GM12878 (cell line): ENCODE measurements around the gene KNTC1. TPM values are rescaled to one million over a fixed set of nuclear protein-coding genes. Genes with fewer than 3 reads are reported as not detected.

Experiments used
- ATAC-seq: fragments of 200-7000 bp; cut with Tn5 transposase; 3 replicates; pipeline ENCODE4 v1.9.1; 2020; ENCODE audit warnings: mild to moderate bottlenecking, moderate library complexity
- BruUV-seq: library from RNA; stranded (reverse); fragments of 400-500 nt; replicated peaks from 2 replicates; lab custom pipeline; 2021; lab: Mats Ljungman, UMichigan
- CTCF ChIA-PET: fragments of 300-600 bp; sonication (Branson Sonifier 250); formaldehyde crosslinking; extraction: SDS; loops from one replicate; lab custom pipeline; 2021; ENCODE audit warnings: inconsistent platforms; lab: Yijun Ruan, JAX
- POLR2A ChIA-PET: fragments of 350-600 bp; formaldehyde crosslinking; extraction: SDS; loops from one replicate; lab custom pipeline; 2021; ENCODE audit warnings: inconsistent platforms; lab: Charles Lee
- RAD21 ChIA-PET: fragments of 300-600 bp; sonication (Branson Sonifier 250); formaldehyde crosslinking; loops from one replicate; lab custom pipeline; 2023; ENCODE audit warnings: antibody characterized with exemption; ENCODE audit not compliant: unreplicated experiment; lab: Charles Lee
- SMC1A ChIA-PET: fragments of 300-600 bp; sonication (Branson Sonifier 250); formaldehyde crosslinking; loops from one replicate; lab custom pipeline; 2023; ENCODE audit not compliant: unreplicated experiment, uncharacterized antibody; lab: Charles Lee
- DNase-seq: peaks from one replicate; pipeline ENCODE4 v3.0.0-alpha.2; 2011; ENCODE audit warnings: low read depth, low spot score
- FAIRE-seq: peaks from 3 replicates; lab custom pipeline; 2011; peaks lifted over from hg19 to GRCh38; lab: Jason Lieb, UNC
- H2AFZ ChIP-seq: 2 replicates; pipeline ENCODE4 v1.6.0; 2011; ENCODE audit warnings: low read depth, low read length, control low read depth; ENCODE audit not compliant: control insufficient read depth
- H3K27ac ChIP-seq: 2 replicates; pipeline ENCODE4 v1.5.1; 2011; ENCODE audit warnings: control low read depth; ENCODE audit not compliant: control insufficient read depth, insufficient read depth
- H3K27me3 ChIP-seq, 2 experiments: replicated peaks in 1 of 2; 2 replicates each; pipeline versions ENCODE4 v1.6.0 to v1.6.1; 2011; ENCODE audit warnings: low read length in 1 of 2; ENCODE audit not compliant: control insufficient read depth in 2 of 2, insufficient read depth in 2 of 2
- H3K36me3 ChIP-seq, 2 experiments: 2 replicates each; pipeline ENCODE4 v1.5.1; 2011; ENCODE audit warnings: low read length in 1 of 2; ENCODE audit not compliant: control insufficient read depth in 2 of 2, insufficient read depth in 2 of 2
- H3K4me1 ChIP-seq: 2 replicates; pipeline ENCODE4 v1.6.1; 2011; ENCODE audit warnings: mild to moderate bottlenecking, low read length, moderate library complexity, mixed read lengths; ENCODE audit not compliant: control insufficient read depth, insufficient read depth
- H3K4me2 ChIP-seq: 2 replicates; pipeline ENCODE4 v1.6.0; 2011; ENCODE audit warnings: control low read depth; ENCODE audit not compliant: control insufficient read depth, insufficient read depth
- H3K4me3 ChIP-seq: fragments of 200-600 bp; sonication (generic); 2 replicates; pipeline ENCODE4 v1.5.1; 2016
- H3K79me2 ChIP-seq: 2 replicates; pipeline ENCODE4 v1.6.0; 2011; ENCODE audit warnings: low read length; ENCODE audit not compliant: control insufficient read depth, insufficient read depth
- H3K9ac ChIP-seq: 2 replicates; pipeline ENCODE4 v1.8.0; 2011; ENCODE audit warnings: low read length, control low read depth, mixed read lengths; ENCODE audit not compliant: control insufficient read depth, insufficient read depth
- H3K9me3 ChIP-seq: replicated peaks from 3 replicates; pipeline ENCODE4 v1.5.1; 2011; ENCODE audit warnings: mild to moderate bottlenecking, low read length; ENCODE audit not compliant: control insufficient read depth, insufficient read depth
- H4K20me1 ChIP-seq: 2 replicates; pipeline ENCODE4 v1.6.0; 2011; ENCODE audit not compliant: control insufficient read depth, insufficient read depth
- ASH2L ChIP-seq: fragments of 300-600, 200-600 bp; sonication (generic); IDR thresholded peaks from 2 replicates; pipeline ENCODE4 v1.6.1; 2017; ENCODE audit warnings: low read depth, mild to moderate bottlenecking, borderline replicate concordance
- ATF3 ChIP-seq: IDR thresholded peaks from 2 replicates; pipeline ENCODE4 v1.6.1; 2011; ENCODE audit warnings: low read depth, mild to moderate bottlenecking, low read length, moderate library complexity, borderline replicate concordance; ENCODE audit errors: extremely low read depth
- CEBPB ChIP-seq, 2 experiments: fragments of 150-350 bp in 1 of 2; IDR thresholded peaks; 2 replicates each; pipeline ENCODE4 v1.6.1; 2012 to 2014; ENCODE audit warnings: low read depth in 2 of 2, low read length in 2 of 2, borderline replicate concordance in 1 of 2, inconsistent platforms in 1 of 2
- CHD2 ChIP-seq: IDR thresholded peaks from 2 replicates; pipeline ENCODE4 v1.6.1; 2011; ENCODE audit warnings: low read depth, low read length, improper control_type of control experiment, borderline replicate concordance
- CREB1 ChIP-seq: IDR thresholded peaks from 2 replicates; pipeline ENCODE4 v1.6.1; 2012; ENCODE audit warnings: low read depth, mild to moderate bottlenecking, inconsistent platforms
- FOXK2 ChIP-seq: fragments of 450-650 bp; IDR thresholded peaks from 2 replicates; pipeline ENCODE4 v1.6.1; 2017; ENCODE audit warnings: mild to moderate bottlenecking, moderate library complexity
- FOXM1 ChIP-seq: IDR thresholded peaks from 2 replicates; pipeline ENCODE4 v1.6.1; 2012; ENCODE audit warnings: low read depth, mild to moderate bottlenecking, inconsistent platforms, low read length, moderate library complexity
- HDAC2 ChIP-seq: fragments of 200-600 bp; sonication (generic); IDR thresholded peaks from 2 replicates; pipeline ENCODE4 v1.6.1; 2017
- HSF1 ChIP-seq: fragments of 150-350 bp; IDR thresholded peaks from 2 replicates; pipeline ENCODE4 v1.6.1; 2014; ENCODE audit warnings: mild to moderate bottlenecking, low read depth, low read length
- IKZF2 ChIP-seq, 2 experiments: fragments of 450-650 bp; IDR thresholded peaks; 2 replicates each; pipeline ENCODE4 v1.6.1; 2017; ENCODE audit warnings: mild to moderate bottlenecking in 2 of 2, moderate library complexity in 2 of 2
- IRF5 ChIP-seq: fragments of 450-650 bp; IDR thresholded peaks from 2 replicates; pipeline ENCODE4 v1.6.1; 2017; ENCODE audit warnings: borderline replicate concordance
- KLF5 ChIP-seq: fragments of 450-650 bp; IDR thresholded peaks from 2 replicates; pipeline ENCODE4 v1.6.1; 2014; ENCODE audit warnings: mild to moderate bottlenecking; ENCODE audit not compliant: partially characterized antibody
- MEF2A ChIP-seq: IDR thresholded peaks from 2 replicates; pipeline ENCODE4 v1.6.1; 2011; ENCODE audit warnings: low read depth, mild to moderate bottlenecking, low read length, moderate library complexity; ENCODE audit not compliant: insufficient read depth
- NBN ChIP-seq: fragments of 450-650 bp; IDR thresholded peaks from 2 replicates; pipeline ENCODE4 v1.6.1; 2016
- PAX8 ChIP-seq: fragments of 450-650 bp; IDR thresholded peaks from 2 replicates; pipeline ENCODE4 v1.6.1; 2017; ENCODE audit warnings: mild to moderate bottlenecking, moderate library complexity
- POLR2A ChIP-seq: IDR thresholded peaks from 2 replicates; pipeline ENCODE4 v1.6.1; 2011; ENCODE audit warnings: low read depth, mild to moderate bottlenecking, low read length
- SMAD5 ChIP-seq: IDR thresholded peaks from 2 replicates; pipeline ENCODE4 v1.6.1; 2016; ENCODE audit warnings: antibody characterized with exemption, low read depth
- SMARCA5 ChIP-seq: fragments of 450-650 bp; IDR thresholded peaks from 2 replicates; pipeline ENCODE4 v1.6.1; 2017; ENCODE audit warnings: mild to moderate bottlenecking
- SREBF2 ChIP-seq: IDR thresholded peaks from 2 replicates; pipeline ENCODE4 v1.6.1; 2012; ENCODE audit warnings: mild to moderate bottlenecking, low read length
- STAT3 ChIP-seq: IDR thresholded peaks from 2 replicates; pipeline ENCODE4 v1.6.1; 2011; ENCODE audit warnings: low read depth, low read length, improper control_type of control experiment
- TBL1XR1 ChIP-seq: IDR thresholded peaks from 2 replicates; pipeline ENCODE4 v1.6.1; 2012; ENCODE audit warnings: low read depth, low read length, improper control_type of control experiment
- ZNF274 ChIP-seq: IDR thresholded peaks from one replicate; pipeline ENCODE4 v1.8.0; 2011; ENCODE audit not compliant: insufficient read length, insufficient read depth
- WGBS: methylation state at CpG from one replicate; pipeline ENCODE4 v1.1.6; 2016; ENCODE audit warnings: low lambda C conversion rate; ENCODE audit not compliant: insufficient replicate concordance, insufficient coverage; ENCODE audit errors: missing lambda C conversion rate; 5-methylcytosine and 5-hydroxymethylcytosine counted together
- in situ Hi-C: fragments of 300-500 bp; cut with MboI; formaldehyde crosslinking; loops from 9 replicates; pipeline ENCODE4 v1.14.3; 2018; ENCODE audit warnings: mixed read lengths
- intact Hi-C: fragments of 100-400 bp; cut with micrococcal nuclease; formaldehyde crosslinking; loops from one replicate; pipeline ENCODE4 v1.14.2; 2022; ENCODE audit not compliant: unreplicated experiment
- polyA plus RNA-seq, 11 experiments: library from polyadenylated mRNA; depleted of rRNA in 4 of 11; unstranded in 6 of 11; stranded (reverse) in 5 of 11; fragments of >200 nt; fragmentation: Nextera tagmentation in 4 of 11; fragmentation: Illumina TruSeq in 1 of 11; extraction: Ambion mirVana in 4 of 11; extraction: Trizol in 1 of 11; gene quantifications; 1 replicate in 1 of 11; 2 replicates in 10 of 11; pipeline versions ENCODE4 v1.2.1 to v1.2.3, GENCODE V29; 2011 to 2016; ENCODE audit warnings: inconsistent platforms in 2 of 11, missing spikeins in 2 of 11, low read depth in 1 of 11
- total RNA-seq, 4 experiments: library from RNA; depleted of rRNA in 3 of 4; stranded (reverse); fragments of >200 nt in 3 of 4; fragmentation: Illumina TruSeq in 1 of 4; extraction: Trizol in 1 of 4; gene quantifications; 2 replicates each; pipeline versions ENCODE4 v1.2.1 to v1.2.3, GENCODE V29; 2013 to 2021

KNTC1 gene
- total and polyA plus RNA-seq, 10 of the 15 experiments (the other 5 are each of a cell fraction or from before 2014, with no cell fraction given) = 37.2 to 118 (median 76.3) TPM

GRCh38 chr12:122646517-122647217 lies 119.6 kb downstream of the KNTC1 start (continued):
- TF ChIP-seq MEF2A = peak; percentile 90
- TF ChIP-seq ASH2L = no peak
- TF ChIP-seq HSF1 = no peak
- TF ChIP-seq POLR2A = no peak
- TF ChIP-seq IKZF2 (IDR thresholded peaks at IDR 0.05) = peak; percentile 87 to 88
- TF ChIP-seq SREBF2 = no peak
- no peak for TF ChIP-seq STAT3
- TF ChIP-seq FOXM1 = peak; percentile 96; the same call in 1 of the 2 replicates
- no peak for TF ChIP-seq SMAD5
- 0 out of 2 replicates have a peak, but pooled peaks have one; percentile 3 for TF ChIP-seq ATF3
- no peak for TF ChIP-seq ZNF274

GRCh38 chr12:122651520-122652224 lies 124.6 kb downstream of the KNTC1 start:
- SMC1A ChIA-PET = no interaction called here
- DNase-seq (no peak), FAIRE-seq (no peak), ATAC-seq (no peak)
- H3K9me3 ChIP-seq = no peaks in the 10 kb centered on the region
- in situ Hi-C loops (no loop called here), intact Hi-C loops (no loop called here)
- BruUV-seq = no TSS peak
- peaks cover 11% of the 10 kb centered on the region for H3K4me1 ChIP-seq
- H3K27me3 ChIP-seq = no peaks in the 10 kb centered on the region
- H3K79me2 ChIP-seq = no peaks in the 10 kb centered on the region
- H3K4me2 ChIP-seq = no peak overlapping the region
- CTCF ChIA-PET = interaction anchor here (0.6 kb wide), 1 partner anchor 79 kb away, joined by 4 read pairs; the partner anchor contains the start of gene HCAR1
- no peaks in the 10 kb centered on the region for H3K36me3 ChIP-seq
- H3K4me3 ChIP-seq = no peak overlapping the region
- RAD21 ChIA-PET = no interaction called here
- 91% methylated on average over 11 of the region's 11 CpGs for WGBS
- H3K27ac ChIP-seq = no peak overlapping the region
- POLR2A ChIA-PET = no interaction called here
- H2AFZ ChIP-seq = no peak overlapping the region
- H4K20me1 ChIP-seq = no peaks in the 10 kb centered on the region
- no peak overlapping the region for H3K9ac ChIP-seq
- TF ChIP-seq CEBPB (IDR thresholded peaks at IDR 0.05; ENCODE audit: borderline replicate concordance in 1 of 2, low read depth in 2 of 2, low read length in 2 of 2) = no peak
- TF ChIP-seq CHD2 = no peak
- TF ChIP-seq SMARCA5 = no peak
- no peak for TF ChIP-seq FOXK2
- no peak for TF ChIP-seq KLF5
- no peak for TF ChIP-seq TBL1XR1
- no peak for TF ChIP-seq HDAC2
- no peak for TF ChIP-seq CREB1
- TF ChIP-seq NBN = no peak
- TF ChIP-seq PAX8 = no peak
- TF ChIP-seq IRF5 = no peak
